Right lung (tissue), 10 donors: ENCODE data around the gene HPGDS. TPM values are rescaled to one million over a fixed set of nuclear protein-coding genes. Genes with fewer than 3 reads are reported as not detected.
"Not testable (repeated sequence)": the region's sequence is repeated elsewhere in the genome, so short reads cannot be mapped to it uniquely, and the experiment has no call there.

Source experiments
- DNase-seq, 2 donors: peaks; one replicate each; pipeline ENCODE4 v3.0.0-alpha.2; 2013
- long read RNA-seq, 8 donors: transcript quantifications; one replicate each; lab custom pipeline, GENCODE V29; 2026
- polyA plus RNA-seq, 5 donors: library from polyadenylated mRNA; unstranded; fragments of 120-200 nt; gene quantifications; one replicate each; pipeline versions ENCODE4 v1.2.1 to v1.2.3, GENCODE V29; 2013; ENCODE audit warnings: inconsistent platforms in 1 of 5, low replicate concordance in 1 of 5; ENCODE audit not compliant: insufficient read length in 5 of 5, insufficient read depth in 1 of 5

Gene HPGDS
- 1 to 10 TPM; 2.9 to 7.7 (median 6.2) TPM for polyA plus RNA-seq
- long read RNA-seq, donor 1, partial matches to known transcripts = 0 of 4 reads
- long read RNA-seq, donor 1, other reads (novel, unspliced or antisense) = 0 of 4 reads
- long read RNA-seq, donor 2, partial matches to known transcripts = 0 of 4 reads
- long read RNA-seq, donor 2, other reads (novel, unspliced or antisense) = 0 of 4 reads
- long read RNA-seq, donor 3, partial matches to known transcripts = 0 of 3 reads
- long read RNA-seq, donor 3, other reads (novel, unspliced or antisense) = 0 of 3 reads
- long read RNA-seq, donor 4 = 0 reads
- long read RNA-seq, donor 5, partial matches to known transcripts = 0 of 4 reads
- long read RNA-seq, donor 5, other reads (novel, unspliced or antisense) = 0 of 4 reads
- long read RNA-seq, donor 6, partial matches to known transcripts = 0 of 2 reads
- long read RNA-seq, donor 6, other reads (novel, unspliced or antisense) = 0 of 2 reads
- long read RNA-seq, donor 7, partial matches to known transcripts = 0 of 3 reads
- long read RNA-seq, donor 7, other reads (novel, unspliced or antisense) = 0 of 3 reads
- long read RNA-seq, donor 8, partial matches to known transcripts = 0 of 1 reads
- long read RNA-seq, donor 8, other reads (novel, unspliced or antisense) = 0 of 1 reads

- no peak for DNase-seq
Observed at GRCh38 chr4:94342694-94343093, at the start of gene HPGDS. HPGDS (minus strand) TSS chr4:94342836; CDS start chr4:94334629, 8,207 bp downstream.

DNA sequence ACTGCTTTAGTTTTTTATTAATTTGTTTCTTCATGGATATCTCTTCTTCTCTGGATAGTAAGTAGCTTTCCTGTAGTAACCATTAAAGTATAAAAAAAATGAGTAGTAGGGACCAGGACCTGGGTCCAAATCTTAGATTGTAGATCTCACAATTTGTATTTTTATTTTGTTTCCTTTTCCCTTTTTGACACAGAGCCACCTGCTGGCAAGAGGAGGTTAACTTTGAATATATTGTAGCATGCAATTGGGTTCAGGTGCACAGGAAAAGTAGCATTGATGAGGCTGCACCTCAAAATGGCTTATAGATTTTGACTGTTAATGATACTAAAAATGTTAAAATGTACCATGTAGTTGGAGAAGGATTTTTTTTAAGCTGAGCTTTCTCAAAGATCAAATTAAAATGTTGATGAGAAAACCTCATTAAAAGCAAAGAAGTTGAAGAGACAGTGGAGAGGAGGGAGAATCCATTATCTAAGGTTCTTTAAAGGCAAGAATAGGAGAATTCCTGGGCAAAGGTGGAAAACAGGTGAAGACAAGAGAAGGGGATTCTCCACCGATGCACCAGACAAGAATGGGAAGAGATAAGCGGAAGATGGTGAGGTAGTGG, 48.3 kb upstream of the HPGDS start:
- DNase-seq = no peak

GRCh38 chr4:94389595-94390267, 47.1 kb upstream of the HPGDS start:
- no peak for DNase-seq

GRCh38 chr4:94387965-94388364, 45.3 kb upstream of the HPGDS start:
- not testable (repeated sequence) for DNase-seq

DNA sequence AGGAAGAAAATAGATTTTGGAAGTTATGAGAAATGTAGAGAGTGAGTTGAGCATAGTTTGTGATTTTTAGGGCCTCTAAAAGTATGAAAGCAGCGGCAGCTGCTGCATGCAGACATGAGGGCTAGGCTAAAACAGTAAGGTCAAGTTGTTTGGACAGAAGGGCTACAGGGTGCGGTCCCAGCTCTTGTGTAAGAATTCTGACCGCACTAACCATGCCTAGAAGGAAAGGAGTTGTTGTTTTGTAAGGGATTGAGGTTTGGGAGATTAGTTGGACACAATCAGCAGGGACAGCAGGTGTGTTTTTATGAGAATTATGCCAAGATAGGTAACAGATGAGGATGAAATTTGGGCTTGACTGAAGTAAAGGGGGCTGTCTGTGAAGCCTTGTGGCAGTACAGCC, 42.8 kb upstream of the HPGDS start:
- DNase-seq = not testable (repeated sequence)

- not testable (repeated sequence) for DNase-seq
Observed at GRCh38 chr4:94382891-94383290, 40.3 kb upstream of the HPGDS start.

DNA sequence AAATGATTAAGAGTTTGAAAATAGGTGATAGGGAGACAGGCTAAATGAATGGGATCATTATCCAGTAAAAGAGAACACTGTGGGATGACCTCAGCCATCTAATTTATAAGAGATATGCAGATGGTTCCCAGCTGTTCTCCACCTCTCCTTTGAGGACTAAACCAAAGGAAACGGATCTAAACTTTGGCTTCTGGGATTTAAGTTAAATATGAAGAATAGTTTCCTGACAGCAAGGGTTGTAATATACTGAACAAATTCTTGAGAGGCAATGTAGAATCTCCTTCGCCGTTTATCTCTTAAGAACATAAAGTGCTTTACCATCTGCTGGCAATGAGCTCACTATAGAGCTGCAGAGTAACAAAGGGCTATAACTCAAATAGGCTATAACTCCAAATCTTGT, 35.4 kb upstream of the HPGDS start:
- DNase-seq = no peak

DNA sequence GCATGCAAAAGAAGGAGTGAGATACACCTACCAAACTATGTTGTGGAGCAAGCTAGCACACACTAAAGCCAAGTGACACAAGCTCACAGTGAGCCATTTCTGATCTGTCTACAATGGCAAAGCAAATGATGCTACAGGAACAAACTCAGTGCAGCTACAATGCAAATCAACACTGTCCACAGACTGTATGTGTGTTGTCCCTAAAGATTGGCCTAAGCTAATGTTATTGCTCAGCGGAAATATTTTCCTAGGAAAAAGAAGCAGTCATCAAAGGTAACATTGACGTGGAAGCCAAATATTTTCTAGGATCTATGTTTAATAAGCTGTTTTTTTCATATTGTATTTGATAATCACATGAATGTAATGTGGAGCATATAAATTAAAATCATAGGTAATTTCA, 34.7 kb upstream of the HPGDS start:
- DNase-seq = no peak

- DNase-seq = no peak
Observed at GRCh38 chr4:94375364-94375763, 32.7 kb upstream of the HPGDS start.

- no peak for DNase-seq
Observed at GRCh38 chr4:94373752-94374151, 31.1 kb upstream of the HPGDS start.

DNA sequence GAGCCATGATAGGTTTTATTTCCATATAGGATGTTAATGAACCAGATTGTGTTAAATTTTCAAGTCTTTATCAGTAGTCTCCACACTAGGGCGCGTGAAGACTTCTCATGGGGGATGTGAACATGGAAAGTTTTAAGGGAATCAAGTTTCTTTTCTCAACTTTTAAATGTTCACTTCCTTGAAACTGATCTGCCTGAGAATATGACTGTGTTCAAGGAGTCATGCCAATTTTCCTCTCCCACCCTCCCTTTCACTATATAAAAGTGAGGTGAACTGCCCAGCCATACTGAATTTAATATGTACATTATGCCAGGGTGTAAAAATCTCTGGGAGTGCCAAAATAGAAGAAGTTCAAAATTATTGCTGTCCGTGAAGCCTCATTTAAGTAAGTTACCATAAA, 30.4 kb upstream of the HPGDS start:
- no peak for DNase-seq

GRCh38 chr4:94372228-94372978, 29.8 kb upstream of the HPGDS start:
- no peak for DNase-seq

DNA sequence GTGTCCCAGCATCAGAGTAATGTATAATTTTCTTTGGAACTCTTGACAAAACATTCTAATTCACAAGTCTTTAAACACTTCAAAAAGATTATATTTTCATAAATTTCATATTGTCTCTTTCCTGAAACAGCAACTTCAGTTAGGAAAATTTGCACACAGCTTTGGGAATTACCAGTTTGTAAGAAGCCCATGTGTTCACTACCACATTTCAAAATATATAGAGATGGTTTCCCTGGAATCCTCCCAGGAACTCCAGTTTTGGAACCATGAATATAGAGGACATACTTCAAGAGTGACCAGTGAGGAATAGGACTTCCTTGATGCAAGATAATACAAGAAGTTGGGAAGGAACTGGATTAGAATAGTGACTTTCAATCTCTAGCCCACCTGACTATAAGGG, 28.7 kb upstream of the HPGDS start:
- DNase-seq = no peak

- DNase-seq = no peak
Observed at GRCh38 chr4:94370533-94371254, 28.1 kb upstream of the HPGDS start.

DNA sequence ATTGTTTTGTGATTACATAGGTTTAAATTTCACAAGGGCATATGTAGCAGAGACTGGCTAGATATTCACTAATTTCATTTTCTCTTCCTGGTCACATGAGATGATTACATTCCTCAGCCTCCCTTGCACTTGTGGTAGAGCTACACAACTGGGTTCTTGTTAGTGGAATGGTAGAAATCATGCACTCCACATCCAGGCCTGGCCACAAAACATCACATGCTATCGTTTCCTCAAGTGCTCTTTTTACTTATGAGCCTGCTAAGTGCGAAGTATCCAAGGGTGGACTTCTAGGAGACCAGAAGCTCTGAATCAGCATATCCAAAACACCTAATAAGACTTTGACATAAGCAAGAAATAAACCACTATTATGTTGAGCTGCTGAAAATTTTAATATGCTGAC, 26.4 kb upstream of the HPGDS start:
- no peak for DNase-seq

GRCh38 chr4:94368459-94368858, 25.8 kb upstream of the HPGDS start:
- no peak for DNase-seq

- no peak for DNase-seq
Observed at GRCh38 chr4:94365304-94365703, 22.7 kb upstream of the HPGDS start.

- DNase-seq = no peak
Observed at GRCh38 chr4:94364527-94364926, 21.9 kb upstream of the HPGDS start.

DNA sequence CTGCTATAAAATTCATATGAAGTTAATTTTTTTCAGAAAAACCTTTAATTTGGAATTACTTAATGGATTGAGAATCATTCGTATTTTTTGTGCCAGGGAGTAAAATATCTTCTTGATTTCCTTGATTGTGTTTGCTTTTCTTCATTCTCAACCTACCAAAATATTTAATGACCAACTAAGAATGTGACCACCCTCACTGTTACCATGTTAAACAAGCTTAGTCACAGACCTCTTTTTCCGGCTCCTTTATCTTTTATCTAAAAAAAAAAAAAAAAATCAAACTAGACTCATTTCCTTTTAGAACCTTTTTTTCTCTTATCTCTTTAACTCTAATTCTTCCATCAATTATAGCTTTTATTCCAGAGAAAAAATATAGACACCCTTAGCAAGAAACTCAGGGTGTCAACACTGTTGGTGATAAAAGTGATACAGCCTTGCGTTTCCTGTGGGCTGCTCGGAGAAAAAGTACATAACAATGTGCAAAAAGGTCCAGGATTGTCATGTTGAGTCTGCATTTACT, 20.6 kb upstream of the HPGDS start:
- DNase-seq = no peak

GRCh38 chr4:94359838-94360237, 17.2 kb upstream of the HPGDS start:
- no peak for DNase-seq

DNA sequence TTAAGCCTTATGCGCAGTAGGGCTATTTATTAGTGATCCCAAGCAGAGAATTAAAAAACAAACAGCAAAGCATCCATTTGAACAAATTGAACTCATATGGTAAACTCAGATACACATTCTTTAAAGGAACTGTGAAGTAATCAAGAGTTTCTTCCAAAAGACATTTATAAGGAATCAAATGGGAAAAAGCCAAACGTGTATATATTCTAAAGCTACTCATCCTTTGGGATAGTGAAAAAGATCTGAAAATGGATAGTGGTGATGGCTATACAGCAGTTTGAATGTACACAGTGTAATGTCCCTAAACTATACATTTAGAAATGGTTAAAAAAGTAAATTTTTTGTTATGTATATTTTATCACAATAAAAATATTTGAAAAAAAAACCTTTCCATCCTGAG, 16.6 kb upstream of the HPGDS start:
- no peak for DNase-seq
